Peyer's patch (tissue), 4 donors: ENCODE measurements around the gene DGCR2.

Experiments used
- CTCF ChIP-seq, 6 experiments: fragments of 450-650 bp in 4 of 6; fragments of 200-600 bp in 2 of 6; sonication (generic) in 1 of 6; IDR thresholded peaks; one replicate each; pipeline ENCODE4 v1.5.1; 2017 to 2019; ENCODE audit warnings: antibody characterized with exemption in 6 of 6, mild to moderate bottlenecking in 3 of 6, moderate library complexity in 1 of 6
- POLR2A ChIP-seq, 2 donors: fragments of 450-650 bp; IDR thresholded peaks; one replicate each; pipeline ENCODE4 v1.5.1; 2017; ENCODE audit warnings: antibody characterized with exemption in 2 of 2, mild to moderate bottlenecking in 2 of 2, moderate library complexity in 2 of 2

GRCh38 chr22:19110064-19110458 lies 12.2 kb downstream of the DGCR2 start:
- no peak for TF ChIP-seq POLR2A (IDR thresholded peaks at IDR 0.05)
- TF ChIP-seq CTCF (IDR thresholded peaks at IDR 0.05), result no peak
